PFSK-1 (cell line): Measurements from ENCODE around the gene SEC24D.

ENCODE experiments used
- POLR2AphosphoS5 ChIP-seq: IDR thresholded peaks from 2 replicates; pipeline ENCODE4 v1.6.1; 2012; ENCODE audit warnings: low read depth, mild to moderate bottlenecking, control low read depth, low read length, moderate library complexity
- TAF1 ChIP-seq: IDR thresholded peaks from 2 replicates; pipeline ENCODE4 v1.6.1; 2012; ENCODE audit warnings: low read length, control low read depth, borderline replicate concordance; ENCODE audit not compliant: insufficient read depth
- TF ChIP-seq, protein P1 (sequence below), 2 experiments: IDR thresholded peaks; 2 replicates each; pipeline versions ENCODE4 v1.6.1 to v1.8.0; 2011 to 2012; ENCODE audit warnings: low read depth in 2 of 2, low read length in 2 of 2, control low read depth in 1 of 2, inconsistent platforms in 1 of 2, mild to moderate bottlenecking in 1 of 2, moderate library complexity in 1 of 2; ENCODE audit not compliant: insufficient read depth in 1 of 2

DNA sequence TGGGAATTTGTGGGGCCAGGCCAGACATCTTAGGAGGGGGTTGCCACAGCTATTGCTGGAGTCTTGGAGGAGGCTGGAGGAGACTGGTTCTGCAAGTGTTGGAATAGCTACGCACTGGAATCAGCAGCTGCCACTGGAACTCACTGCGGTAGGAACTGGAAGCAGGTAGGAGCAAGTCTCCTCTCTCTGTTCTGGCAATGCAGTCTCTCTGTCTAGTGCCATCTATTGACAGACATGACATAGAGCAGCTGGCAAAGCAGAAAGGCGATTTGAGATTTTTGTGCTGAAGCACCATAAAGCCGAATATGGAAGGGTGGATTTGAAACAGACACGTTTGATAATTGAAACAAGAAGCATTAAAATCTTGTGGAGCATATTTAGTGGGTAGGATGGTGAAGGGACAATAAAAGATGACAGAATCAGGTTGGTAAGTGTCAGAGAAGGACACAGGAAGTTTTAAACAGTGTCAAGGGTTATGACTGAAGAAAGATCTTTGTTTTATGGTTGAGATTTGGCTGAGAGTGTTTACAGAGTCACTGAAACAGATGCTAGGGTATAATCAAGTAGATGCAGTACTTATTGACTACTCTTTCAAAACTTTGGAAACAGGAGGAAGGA lies 29.3 kb upstream of the SEC24D start:
- TF ChIP-seq, protein P1, sequence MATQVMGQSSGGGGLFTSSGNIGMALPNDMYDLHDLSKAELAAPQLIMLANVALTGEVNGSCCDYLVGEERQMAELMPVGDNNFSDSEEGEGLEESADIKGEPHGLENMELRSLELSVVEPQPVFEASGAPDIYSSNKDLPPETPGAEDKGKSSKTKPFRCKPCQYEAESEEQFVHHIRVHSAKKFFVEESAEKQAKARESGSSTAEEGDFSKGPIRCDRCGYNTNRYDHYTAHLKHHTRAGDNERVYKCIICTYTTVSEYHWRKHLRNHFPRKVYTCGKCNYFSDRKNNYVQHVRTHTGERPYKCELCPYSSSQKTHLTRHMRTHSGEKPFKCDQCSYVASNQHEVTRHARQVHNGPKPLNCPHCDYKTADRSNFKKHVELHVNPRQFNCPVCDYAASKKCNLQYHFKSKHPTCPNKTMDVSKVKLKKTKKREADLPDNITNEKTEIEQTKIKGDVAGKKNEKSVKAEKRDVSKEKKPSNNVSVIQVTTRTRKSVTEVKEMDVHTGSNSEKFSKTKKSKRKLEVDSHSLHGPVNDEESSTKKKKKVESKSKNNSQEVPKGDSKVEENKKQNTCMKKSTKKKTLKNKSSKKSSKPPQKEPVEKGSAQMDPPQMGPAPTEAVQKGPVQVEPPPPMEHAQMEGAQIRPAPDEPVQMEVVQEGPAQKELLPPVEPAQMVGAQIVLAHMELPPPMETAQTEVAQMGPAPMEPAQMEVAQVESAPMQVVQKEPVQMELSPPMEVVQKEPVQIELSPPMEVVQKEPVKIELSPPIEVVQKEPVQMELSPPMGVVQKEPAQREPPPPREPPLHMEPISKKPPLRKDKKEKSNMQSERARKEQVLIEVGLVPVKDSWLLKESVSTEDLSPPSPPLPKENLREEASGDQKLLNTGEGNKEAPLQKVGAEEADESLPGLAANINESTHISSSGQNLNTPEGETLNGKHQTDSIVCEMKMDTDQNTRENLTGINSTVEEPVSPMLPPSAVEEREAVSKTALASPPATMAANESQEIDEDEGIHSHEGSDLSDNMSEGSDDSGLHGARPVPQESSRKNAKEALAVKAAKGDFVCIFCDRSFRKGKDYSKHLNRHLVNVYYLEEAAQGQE (IDR thresholded peaks at IDR 0.05; ENCODE audit: insufficient read depth in 1 of 2, low read depth in 2 of 2, low read length in 2 of 2) = no peak
- TF ChIP-seq POLR2AphosphoS5 = no peak
- TF ChIP-seq TAF1 = no peak
